Measurements from ENCODE around the gene RNF212.

DNA sequence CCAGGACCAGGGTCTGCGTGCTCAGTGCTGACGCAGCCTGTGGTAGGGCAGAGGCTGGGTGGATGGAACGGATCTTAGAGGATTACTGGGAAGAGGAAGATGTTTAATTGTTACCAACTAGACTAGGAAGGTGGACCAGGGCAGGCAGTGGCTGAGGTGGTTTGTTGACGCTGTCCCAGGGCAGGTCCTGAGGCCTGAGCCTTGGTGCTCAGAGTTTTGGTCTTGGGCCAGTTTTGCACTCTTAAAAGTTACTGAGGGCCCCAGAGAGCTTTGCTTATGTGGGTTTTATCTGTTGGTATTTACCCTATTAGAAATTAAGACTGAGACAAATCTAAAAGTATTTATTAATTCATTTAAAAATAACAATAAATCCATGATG, 20.4 kb downstream of the RNF212 start:
- TF ChIP-seq, protein P1, sequence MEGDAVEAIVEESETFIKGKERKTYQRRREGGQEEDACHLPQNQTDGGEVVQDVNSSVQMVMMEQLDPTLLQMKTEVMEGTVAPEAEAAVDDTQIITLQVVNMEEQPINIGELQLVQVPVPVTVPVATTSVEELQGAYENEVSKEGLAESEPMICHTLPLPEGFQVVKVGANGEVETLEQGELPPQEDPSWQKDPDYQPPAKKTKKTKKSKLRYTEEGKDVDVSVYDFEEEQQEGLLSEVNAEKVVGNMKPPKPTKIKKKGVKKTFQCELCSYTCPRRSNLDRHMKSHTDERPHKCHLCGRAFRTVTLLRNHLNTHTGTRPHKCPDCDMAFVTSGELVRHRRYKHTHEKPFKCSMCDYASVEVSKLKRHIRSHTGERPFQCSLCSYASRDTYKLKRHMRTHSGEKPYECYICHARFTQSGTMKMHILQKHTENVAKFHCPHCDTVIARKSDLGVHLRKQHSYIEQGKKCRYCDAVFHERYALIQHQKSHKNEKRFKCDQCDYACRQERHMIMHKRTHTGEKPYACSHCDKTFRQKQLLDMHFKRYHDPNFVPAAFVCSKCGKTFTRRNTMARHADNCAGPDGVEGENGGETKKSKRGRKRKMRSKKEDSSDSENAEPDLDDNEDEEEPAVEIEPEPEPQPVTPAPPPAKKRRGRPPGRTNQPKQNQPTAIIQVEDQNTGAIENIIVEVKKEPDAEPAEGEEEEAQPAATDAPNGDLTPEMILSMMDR (IDR thresholded peaks at IDR 0.05): no peak
- no peak for TF ChIP-seq POLR2A (IDR thresholded peaks at IDR 0.05)

All from uterus (tissue), 2 donors.